HG03558 (cell line): ENCODE data around the gene ZNF70.

Experiments
- ATAC-seq: cut with Tn5 transposase; IDR thresholded peaks from one replicate; pipeline ENCODE4 v1.9.1; 2021; ENCODE audit warnings: moderate number of reproducible peaks; ENCODE audit not compliant: unreplicated experiment; ENCODE audit errors: extremely low read depth

The ZNF70 gene

GRCh38 chr22:23722724-23723123 is 28.2 kb downstream of the ZNF70 start:
- no peak for ATAC-seq

GRCh38 chr22:23722160-23722559 is 28.8 kb downstream of the ZNF70 start:
- ATAC-seq: no peak

- no peak for ATAC-seq
Observed at GRCh38 chr22:23720855-23721254, 30.1 kb downstream of the ZNF70 start.

- ATAC-seq: no peak
Observed at GRCh38 chr22:23718371-23719165, 32.3 kb downstream of the ZNF70 start.

GRCh38 chr22:23716811-23717801 is 33.8 kb downstream of the ZNF70 start:
- no peak for ATAC-seq

- no peak for ATAC-seq
Observed at GRCh38 chr22:23715806-23716375, 35.0 kb downstream of the ZNF70 start.

- ATAC-seq: no peak
Observed at GRCh38 chr22:23714596-23715578, 36.0 kb downstream of the ZNF70 start.

- no peak for ATAC-seq
Observed at GRCh38 chr22:23713696-23714595, 37.0 kb downstream of the ZNF70 start.

- ATAC-seq: no peak
Observed at GRCh38 chr22:23712256-23712655, 38.7 kb downstream of the ZNF70 start.

- ATAC-seq: no peak
Observed at GRCh38 chr22:23709107-23709506, 41.8 kb downstream of the ZNF70 start.

GRCh38 chr22:23708270-23708669 is 42.6 kb downstream of the ZNF70 start:
- no peak for ATAC-seq

- no peak for ATAC-seq
Observed at GRCh38 chr22:23705358-23705757, 45.6 kb downstream of the ZNF70 start.

- no peak for ATAC-seq
Observed at GRCh38 chr22:23704829-23705228, 46.1 kb downstream of the ZNF70 start.

GRCh38 chr22:23704062-23704461 is 46.9 kb downstream of the ZNF70 start:
- no peak for ATAC-seq

- no peak for ATAC-seq
Observed at GRCh38 chr22:23700706-23701105, 50.2 kb downstream of the ZNF70 start.

- ATAC-seq: no peak
Observed at GRCh38 chr22:23698673-23699235, 52.2 kb downstream of the ZNF70 start.

- ATAC-seq: no peak
Observed at GRCh38 chr22:23698094-23698493, 52.8 kb downstream of the ZNF70 start.
